NCI-H1092 treated with DMSO at 0.1 percent for 48 hours (cell line): Measurements from ENCODE around the gene MICAL2.

Source experiments
- DNase-seq: peaks from one replicate; lab custom pipeline; 2025; lab: John Stamatoyannopoulos, UW

MICAL2 gene

DNA sequence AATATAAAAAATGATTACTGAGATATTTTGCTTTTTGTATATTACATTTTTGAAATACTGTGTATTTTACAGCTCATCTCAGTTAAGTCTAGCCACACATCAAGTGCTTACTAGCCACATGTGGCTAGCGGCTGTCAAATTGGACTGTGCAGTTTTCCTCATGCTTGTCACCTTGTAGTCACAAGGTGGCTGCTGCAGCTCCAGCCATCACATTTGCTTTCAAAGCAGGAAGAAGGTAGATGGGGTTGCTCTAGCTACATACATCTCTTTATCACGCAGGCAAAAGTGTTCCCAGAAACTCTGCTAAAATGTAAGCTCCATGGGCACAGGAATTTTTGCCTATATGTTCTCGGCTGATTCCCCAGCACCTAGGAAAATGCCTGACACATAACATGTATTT, 61.5 kb downstream of the MICAL2 start:
- DNase-seq: no peak

DNA sequence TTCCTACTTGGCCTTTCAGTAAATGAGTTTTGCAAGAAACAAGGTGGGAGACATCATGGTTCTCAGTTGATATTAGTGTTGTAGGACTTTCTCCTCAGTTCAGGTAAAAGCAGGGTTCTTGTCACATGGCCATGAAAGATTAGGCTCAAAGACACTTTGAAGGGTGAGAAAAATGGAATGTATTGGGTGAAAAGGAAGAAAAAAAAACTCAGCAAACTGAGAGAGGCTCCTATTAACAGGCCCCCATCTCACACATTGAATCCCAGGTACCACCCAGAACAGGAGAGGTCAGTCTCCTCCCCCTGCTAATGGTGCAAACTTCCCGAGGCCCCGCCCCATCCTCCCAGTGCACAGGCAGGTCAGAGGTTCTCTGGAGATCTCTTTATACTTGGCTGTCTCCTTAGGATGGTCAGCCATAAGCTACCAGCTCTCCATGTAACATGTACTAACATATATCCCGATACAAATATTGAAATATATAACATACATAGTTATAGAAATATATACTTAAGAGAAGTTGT, 62.2 kb downstream of the MICAL2 start:
- no peak for DNase-seq

DNA sequence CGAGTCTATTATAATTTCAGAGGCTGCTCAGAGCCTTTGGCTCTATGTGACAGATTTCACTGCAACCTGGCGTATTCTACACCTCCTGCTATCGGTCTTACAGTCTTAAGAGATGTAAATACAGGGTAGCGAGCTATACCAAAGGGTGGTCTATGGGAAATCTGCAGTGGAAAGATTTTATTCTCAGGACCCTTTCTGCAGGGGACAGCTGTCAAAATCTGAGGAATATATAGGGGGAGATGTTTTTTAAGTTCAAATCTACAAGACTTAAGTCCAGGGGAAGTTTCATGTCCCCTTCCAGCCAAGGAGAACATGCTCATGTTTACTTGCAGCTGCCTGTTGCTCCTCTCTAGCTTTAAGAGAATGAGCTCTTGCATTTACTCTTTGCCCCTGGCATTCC, 62.7 kb downstream of the MICAL2 start:
- DNase-seq: no peak

DNA sequence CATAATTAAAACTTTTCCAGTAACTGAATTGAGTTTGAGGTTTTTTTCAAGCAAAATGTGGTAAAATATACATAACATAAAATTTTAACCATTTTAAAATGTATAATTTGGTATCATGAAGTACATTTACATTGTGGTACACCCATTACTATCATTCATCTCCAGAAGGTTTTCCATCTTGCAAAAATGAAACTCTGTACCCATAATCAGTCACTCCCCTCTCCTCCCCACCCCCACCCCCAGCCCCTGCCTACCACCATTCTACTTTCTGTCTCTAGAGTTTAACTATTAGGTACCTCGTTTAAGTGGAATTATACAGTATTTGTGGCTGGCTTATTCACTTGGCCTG, 63.7 kb downstream of the MICAL2 start:
- DNase-seq: no peak

DNA sequence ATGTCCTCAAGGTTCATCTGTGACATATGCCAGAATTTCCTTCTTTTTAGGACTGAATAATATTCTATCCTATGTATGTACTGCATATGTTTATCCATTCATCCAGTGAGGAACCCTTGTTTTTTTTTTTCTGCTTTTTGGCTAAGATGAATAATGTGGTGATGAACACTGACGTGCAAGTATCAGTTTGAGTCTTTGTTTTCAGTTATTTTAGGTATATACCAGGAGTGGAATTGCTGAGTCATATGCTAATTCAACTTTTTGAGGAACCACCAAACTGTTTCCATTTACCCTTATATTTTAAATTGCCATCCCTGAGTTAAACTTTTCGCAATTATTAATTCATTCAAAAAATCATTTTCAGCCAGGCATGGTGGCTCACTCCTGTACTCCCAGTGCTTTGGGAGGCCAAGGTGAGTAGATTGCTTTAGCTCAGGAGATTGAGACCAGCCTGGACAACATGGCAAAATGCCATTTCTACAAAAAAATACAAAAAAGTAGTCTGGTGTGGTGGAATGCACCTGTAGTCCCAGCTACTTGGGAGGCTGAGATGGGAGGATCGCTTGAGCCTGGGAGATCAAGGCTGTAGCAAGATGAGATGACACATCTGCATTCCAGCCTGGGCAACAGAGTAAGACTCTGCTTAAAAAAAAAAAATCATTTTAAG, 64.2 kb downstream of the MICAL2 start:
- DNase-seq: no peak

DNA sequence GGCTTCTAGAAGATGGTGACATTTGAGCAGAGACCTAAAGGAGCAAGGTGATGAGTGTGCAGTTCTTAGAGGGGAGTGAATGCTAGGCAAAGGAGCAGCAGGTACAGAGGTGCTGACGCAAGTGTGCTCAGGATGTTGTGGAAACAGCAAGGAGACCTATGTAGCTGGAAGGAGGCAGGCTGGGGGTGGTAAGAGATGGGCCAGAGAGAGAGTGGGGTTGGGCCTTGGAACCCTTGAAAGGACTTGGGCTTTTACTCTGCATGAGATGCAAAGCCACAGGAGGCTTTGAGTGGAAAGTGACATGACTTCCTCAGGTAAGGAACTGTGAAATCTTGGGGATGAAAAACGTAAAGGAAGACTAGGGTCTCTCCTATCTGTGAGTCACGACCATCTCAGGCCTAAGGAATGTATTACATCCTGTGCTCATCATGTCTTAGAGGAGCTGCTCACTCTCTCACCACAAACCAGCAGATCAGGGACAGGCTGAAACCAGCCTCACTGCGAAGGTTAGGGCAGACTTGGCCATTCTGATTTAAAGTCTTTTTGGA, 65.4 kb downstream of the MICAL2 start:
- no peak for DNase-seq

DNA sequence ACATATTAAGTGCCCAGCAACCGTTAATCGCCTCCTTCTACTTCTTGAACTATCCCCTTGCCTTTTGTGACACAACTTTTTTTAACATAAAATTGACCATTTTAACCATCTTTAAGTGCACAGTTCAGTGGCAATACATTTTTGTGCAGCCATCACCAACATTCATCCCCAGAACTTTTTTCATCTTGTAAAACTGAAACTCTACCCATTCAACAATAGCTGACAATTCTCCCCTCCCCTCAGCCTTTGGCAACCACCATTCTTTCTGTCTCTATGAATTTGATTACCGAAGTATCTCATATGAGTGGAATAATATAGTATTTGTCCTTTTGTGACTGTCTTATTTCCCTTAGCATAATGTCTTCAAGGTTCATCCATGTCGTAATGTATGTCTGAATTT, 66.0 kb downstream of the MICAL2 start:
- DNase-seq: no peak

DNA sequence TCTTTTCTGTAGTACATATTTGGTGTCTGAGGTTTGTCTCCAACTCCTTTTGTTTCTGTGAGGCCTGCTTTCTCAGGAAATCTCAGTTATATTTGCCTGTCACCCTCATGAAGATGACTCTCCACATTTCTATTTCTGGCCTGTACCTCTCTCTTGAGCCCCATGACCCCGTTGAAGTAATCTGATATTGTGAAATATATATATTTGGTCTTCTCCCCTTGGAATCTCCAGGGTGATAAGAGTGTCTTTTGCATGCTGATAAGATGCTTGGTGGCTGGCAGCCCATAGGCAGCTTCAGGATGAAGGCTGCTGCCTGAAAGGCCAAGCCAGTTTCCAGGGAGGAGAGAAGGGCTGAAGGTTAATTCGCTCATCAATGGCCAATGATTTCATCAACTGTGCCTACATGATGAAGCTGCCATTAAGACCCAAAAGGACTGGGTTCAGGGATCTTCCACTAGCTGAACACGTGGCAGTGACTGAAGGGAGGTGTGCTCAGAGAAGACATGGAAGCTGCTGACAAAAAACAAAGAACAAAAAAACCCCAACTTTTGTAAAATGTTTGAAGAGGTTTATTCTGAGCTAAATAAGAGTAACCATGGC, 67.4 kb downstream of the MICAL2 start:
- no peak for DNase-seq

DNA sequence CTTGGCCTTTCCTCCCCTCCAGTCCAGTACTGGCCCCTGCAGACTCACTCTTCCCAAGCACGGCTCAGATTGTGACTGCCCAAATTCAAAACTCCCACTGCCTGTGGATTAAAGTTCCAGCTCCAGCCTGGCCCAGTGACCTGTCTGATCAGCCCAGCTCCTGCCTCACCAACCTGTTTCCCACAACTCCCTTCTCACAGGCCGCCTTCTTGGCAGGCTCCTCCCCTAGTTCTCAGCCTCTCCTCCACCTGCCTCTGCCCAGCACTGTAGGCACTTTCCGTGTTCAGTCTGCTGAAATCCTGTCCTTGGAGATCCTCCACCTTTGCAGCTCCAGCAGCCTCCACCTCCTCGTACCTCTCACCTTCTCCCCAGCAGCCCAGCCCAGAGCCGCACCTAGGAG, 68.6 kb downstream of the MICAL2 start:
- no peak for DNase-seq

DNA sequence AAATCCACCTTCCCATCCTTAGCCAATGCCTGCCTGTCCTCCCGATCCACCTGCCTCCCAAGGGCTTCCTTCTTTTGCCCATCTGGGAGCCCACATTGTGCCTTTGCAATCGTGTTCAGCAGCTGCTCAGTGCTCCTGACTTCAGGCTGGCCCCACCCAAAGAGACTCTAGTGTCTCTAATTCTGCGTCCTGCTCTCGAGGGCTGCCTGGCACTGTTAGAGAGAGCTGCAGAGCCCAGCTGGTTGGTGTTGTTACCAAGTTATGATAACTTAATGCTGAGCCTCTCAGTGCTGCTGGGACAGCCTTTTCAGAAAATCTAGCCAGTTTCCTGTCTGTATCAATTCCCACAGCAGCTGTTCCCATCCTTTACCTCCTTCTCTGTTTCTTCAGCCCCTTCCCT, 69.1 kb downstream of the MICAL2 start:
- DNase-seq: peak; percentile 9

DNA sequence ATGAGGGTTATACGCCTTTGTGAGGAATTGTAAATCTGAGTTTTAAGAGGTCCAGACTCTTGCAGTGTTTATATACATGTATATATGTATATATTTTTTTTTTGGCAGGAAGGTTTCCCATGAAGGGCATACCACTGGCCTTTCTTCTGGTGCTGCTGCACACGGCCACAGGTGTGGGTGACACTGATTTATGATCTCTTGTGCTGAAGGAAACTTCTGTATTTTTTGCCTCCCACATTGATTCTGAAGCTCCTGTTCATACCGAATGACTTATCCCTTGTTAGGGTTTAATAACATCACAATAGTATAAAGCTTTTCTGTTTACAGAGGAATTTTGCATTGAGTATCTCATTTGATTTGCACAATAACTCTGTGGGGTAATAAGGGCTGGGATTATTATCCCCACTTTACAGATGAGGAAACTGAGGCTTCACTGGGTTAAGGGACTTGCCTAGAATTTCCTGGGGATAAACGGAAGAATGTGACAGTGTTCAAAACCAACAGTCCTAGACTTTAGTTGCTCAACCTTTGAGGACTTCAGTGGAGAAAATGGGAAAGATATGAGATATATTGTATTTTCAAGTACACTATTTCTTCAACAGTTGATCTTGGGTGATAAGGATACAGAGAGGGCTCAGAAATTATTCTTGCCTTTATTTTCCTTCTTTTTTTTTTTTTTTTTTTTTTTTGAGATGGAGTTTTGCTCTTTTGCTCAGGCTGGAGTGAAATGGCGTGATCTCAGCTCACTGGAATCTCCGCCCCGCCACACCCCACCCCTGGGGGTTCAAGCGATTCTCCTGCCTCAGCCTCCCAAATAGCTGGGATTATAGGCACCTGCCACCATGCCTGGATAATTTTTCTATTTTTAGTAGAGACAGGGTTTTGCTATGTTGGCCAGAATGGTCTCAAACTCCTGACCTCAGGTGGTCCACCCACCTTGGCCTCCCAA, 70.1 kb downstream of the MICAL2 start:
- DNase-seq: no peak

DNA sequence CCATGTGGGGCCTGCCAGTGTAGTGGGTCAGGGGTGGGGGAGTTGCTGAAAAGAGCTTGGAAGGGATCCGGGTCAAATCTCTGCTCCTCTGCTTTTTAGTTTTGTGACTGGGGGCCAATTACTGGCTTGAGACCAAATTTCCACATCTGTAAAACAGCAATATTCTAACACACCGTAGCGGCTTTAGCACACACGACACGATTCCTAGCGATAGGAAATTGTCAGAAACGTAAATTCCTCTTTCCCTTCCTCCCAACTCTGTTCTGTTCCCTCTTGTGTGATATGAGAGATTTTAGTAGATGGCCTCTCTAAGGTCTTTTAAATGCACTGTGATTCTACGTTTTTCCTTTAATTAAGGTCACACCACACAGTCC, 71.9 kb downstream of the MICAL2 start:
- DNase-seq: no peak

DNA sequence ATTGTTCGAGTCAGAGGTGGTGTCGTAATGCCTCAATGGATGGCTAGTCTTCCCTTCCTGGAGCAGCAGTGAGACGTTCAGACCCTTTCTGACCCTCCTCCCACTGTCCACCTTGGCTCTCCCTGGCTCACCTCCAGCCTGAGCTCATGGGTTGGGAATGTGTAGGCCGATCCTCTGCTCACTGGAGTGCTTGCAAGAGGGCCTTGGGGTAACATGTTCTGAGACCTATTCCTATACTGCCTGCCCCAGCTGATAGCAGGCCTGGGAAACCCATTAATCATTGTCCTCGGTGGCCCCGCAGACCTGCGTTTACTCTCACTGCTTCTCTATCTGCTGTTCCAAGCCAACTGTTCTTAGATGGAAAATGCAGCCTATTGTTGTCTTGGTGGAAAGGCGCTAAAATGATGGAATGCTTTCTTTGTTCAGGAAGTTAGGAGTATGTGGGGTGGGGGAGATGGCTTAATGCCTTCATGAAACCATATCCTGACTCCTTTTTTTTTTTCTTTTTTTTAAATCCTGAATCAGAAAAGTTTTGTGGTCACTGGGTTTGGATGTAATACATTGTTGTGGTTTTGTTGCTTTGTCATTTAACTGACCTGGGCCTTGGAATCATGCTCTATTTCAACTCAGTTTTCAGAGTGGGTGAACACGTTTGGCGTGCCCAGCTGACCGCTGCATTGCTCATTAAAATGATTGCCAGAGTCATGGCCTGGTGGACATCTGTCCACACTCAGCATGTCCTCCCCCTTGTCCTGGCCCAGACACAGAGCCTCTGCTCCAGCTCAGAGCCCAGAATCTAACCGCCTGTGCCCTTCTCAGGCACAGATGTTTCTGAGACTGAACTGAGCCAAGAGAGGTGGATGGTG, 72.5 kb downstream of the MICAL2 start:
- no peak for DNase-seq

DNA sequence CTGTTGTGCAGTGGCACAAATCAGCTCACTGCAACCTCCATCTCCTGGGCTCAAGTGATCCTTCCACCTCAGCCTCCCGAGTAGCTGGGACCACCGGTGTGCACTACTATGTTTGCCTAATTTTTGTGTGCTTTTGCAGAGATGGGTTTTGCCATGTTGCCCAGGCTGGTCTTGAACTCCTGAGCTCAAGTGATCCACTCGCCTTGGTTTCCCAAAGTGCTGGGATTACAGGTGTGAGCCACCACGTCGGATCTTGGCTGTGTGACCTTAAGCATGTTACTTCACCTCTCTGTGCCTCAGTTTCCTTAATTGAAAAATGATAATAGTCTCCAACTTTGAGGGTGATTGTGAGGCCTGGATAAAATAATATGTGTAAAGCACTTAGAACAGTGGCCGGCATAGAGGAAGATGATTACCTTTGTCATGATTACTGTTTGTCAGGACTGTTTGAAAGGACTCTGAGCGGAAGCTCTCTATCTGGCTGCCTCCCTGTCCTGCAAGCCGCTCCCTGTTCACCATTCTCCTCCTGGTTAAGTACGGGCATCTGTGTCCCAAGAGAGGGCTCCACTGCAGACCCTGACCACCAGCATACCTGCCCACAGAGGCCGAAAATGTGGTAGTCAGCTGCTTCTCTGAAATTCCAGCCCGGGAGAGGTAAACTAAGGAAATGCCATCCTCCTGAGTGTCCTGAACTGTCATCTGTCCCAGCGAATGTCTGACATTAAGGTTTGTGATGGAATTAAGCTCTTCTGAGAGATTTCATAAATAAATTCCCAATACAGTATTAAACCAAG, 73.6 kb downstream of the MICAL2 start:
- DNase-seq: no peak

DNA sequence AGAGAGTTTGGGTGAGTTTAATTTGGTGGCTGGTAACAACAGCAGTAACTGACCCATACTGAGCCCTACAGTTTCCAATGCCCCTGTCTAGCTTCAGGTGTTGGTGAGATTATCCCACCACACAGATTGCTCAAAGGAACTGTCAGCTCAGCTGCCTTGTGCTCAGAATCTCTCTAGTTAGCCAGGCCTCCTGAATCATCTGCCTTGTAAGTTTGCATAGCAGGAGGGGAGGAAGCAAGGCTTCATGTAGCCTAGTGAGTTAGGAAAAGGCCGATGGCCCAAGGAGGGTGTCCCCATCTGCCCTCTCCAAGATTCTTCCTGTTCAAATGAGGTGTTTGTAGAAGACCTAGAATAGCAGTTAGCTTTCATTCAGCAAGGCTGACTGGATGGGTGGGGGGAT, 74.3 kb downstream of the MICAL2 start:
- no peak for DNase-seq

DNA sequence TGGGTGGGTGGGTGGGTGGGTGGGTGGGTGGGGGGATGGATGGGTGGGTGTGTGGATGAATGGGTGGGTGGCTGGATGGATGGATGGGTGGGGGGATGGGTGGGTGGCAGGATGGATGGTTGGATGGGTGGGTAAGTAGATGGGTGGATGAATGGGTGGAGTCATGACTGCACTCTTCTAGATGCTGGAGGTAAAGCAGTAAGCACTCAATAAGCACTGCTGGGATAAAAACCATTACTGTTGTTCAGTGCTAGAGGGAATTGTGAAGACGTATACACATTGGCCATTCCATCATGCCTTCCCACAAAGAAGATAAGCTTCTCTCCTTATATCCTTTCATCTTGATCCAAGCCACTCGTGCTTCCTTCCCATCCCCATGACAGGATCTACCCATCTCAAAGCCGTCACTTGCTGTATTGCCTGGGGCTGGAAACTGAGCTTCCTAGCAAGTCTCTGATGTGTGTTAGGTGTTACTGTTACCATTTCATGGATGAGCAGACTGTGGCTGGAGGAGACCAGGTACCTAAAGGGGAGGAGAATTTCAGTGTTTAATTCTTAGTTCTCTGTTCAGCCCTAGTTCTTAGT, 74.8 kb downstream of the MICAL2 start:
- no peak for DNase-seq

DNA sequence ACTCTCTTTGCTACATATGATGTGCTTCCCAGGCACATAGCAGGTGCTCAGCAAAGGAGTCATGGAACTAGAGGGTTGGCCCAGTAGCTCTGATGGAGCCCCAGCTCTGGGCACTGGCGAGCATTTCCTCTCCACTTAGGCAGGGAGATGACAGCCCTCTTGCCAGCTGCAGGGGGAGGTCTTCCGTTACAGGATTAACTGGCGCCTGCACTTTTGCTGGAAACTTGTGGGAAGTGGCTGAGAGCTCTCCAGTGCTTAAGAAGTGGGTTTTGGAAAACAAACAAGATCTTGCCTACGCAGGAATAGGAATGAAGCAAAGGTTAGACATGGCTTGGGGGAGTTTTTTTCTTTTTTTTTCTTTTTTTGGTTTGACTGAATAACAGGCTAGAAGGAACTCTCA, 75.5 kb downstream of the MICAL2 start:
- peak; percentile 33 for DNase-seq

DNA sequence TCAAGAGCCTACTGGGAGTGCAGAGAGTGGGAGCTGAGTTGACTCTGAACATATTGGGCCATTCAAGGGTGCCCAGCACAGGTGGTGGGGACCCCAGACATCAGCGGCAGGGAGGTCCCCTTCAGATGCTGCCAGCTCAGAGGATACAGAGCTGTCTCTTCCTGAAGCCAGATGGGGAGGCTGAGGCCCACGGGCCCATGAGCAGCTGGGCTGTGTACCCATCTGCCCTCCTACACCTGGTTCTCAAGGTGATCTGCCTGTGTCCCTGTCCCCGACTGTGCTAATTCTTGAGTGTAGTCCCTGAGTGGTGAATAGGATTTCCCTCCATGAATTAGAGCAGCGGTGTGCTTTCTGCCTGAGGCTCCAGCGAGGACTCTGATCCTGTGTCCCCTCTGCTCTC, 76.3 kb downstream of the MICAL2 start:
- peak; percentile 56 for DNase-seq

DNA sequence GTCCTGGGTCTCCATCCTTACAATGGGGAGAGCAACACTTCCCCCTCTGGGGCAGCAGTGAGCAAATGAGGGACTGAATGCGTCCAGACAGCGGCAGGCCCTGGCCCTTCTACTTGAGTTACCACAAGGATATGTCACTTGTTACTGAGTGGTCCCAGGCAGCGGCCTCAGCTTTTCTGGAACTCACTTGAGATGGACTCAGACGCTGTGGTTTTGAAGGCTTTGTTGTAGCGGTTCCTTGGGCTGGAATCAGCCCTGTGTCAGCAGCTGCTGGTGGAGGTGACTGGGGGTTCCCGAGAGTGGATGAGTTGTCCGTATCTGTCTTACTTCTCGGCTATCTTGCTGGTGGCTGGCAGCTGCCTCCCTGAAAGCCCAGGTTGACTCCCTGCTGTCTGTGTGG, 77.0 kb downstream of the MICAL2 start:
- DNase-seq: no peak

DNA sequence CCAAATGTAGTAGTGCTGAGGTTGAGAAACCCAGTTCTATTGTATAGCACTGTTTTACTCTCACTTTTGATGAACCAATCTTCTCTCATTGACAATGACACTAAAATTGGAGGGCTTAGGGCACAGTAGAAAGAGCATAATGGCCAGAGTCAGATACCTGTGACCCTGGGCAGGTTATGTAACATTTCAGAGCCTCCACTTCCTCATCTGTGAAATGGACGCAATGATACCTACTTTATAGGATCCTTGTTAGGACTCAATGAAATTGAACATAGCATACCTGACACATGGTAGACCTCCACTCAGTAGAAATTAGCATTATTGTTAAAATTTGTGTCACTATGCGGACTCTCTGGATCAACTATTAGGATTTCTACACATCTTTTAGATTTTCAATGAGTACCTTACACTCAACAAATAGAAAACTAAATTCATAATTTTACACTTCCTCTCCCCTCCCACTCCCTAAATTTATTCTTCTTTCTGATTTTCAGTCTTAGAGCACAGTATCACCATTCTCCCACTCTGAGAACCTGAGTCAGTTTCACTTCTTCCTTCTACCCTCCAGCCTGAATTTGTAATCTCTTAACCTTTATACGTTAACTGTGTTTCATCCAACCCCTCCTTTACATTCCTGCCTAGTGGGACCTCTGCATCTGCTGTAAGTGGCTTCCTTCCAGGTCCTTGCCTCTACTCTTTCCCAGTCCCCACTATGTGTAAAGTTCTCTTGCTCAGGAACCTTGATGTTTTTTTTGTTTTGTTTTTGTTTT, 78.3 kb downstream of the MICAL2 start:
- DNase-seq: no peak
